HEK293T (cell line): ENCODE results near the gene TOM1L1.

Source experiments
- CTCF ChIA-PET: fragments of 350-600 bp; formaldehyde crosslinking; extraction: SDS; loops from one replicate; lab custom pipeline; 2021; ENCODE audit warnings: antibody characterized with exemption, inconsistent platforms; lab: Yijun Ruan, JAX
- POLR2A ChIA-PET: fragments of 350-600 bp; formaldehyde crosslinking; extraction: SDS; loops from one replicate; lab custom pipeline; 2020; ENCODE audit warnings: antibody characterized with exemption, inconsistent platforms; lab: Yijun Ruan, JAX
- DNase-seq: peaks from one replicate; pipeline ENCODE4 v3.0.0; 2012; ENCODE audit warnings: mixed read lengths; ENCODE audit errors: extremely low spot score
- ARNT ChIP-seq: fragments of 450-650 bp; IDR thresholded peaks from 2 replicates; pipeline ENCODE4 v1.6.1; 2017; ENCODE audit warnings: mild to moderate bottlenecking
- BHLHE40 ChIP-seq: fragments of 450-650 bp; IDR thresholded peaks from 2 replicates; pipeline ENCODE4 v1.6.1; 2016; ENCODE audit warnings: mild to moderate bottlenecking, moderate library complexity, borderline replicate concordance
- CTBP1 ChIP-seq: fragments of 450-650 bp; IDR thresholded peaks from 2 replicates; pipeline ENCODE4 v1.6.1; 2016; ENCODE audit warnings: borderline replicate concordance
- ELF4 ChIP-seq: fragments of 450-650 bp; IDR thresholded peaks from 2 replicates; pipeline ENCODE4 v1.6.1; 2017; ENCODE audit warnings: antibody characterized with exemption
- FOXA1 ChIP-seq: fragments of 450-650 bp; IDR thresholded peaks from 2 replicates; pipeline ENCODE4 v1.6.1; 2016; ENCODE audit warnings: mild to moderate bottlenecking
- FOXK2 ChIP-seq: fragments of 450-650 bp; IDR thresholded peaks from 2 replicates; pipeline ENCODE4 v1.6.1; 2016; ENCODE audit warnings: mild to moderate bottlenecking
- FOXM1 ChIP-seq: fragments of 450-650 bp; IDR thresholded peaks from 2 replicates; pipeline ENCODE4 v1.6.1; 2017; ENCODE audit warnings: mild to moderate bottlenecking, borderline replicate concordance
- HDGF ChIP-seq: fragments of 450-650 bp; IDR thresholded peaks from 2 replicates; pipeline ENCODE4 v1.6.1; 2017; ENCODE audit warnings: antibody characterized with exemption, borderline replicate concordance
- L3MBTL2 ChIP-seq: fragments of 450-650 bp; conservative IDR thresholded peaks from 2 replicates; pipeline ENCODE4 v1.6.1; 2016; ENCODE audit warnings: mild to moderate bottlenecking
- LEF1 ChIP-seq: fragments of 450-650 bp; IDR thresholded peaks from 2 replicates; pipeline ENCODE4 v1.6.1; 2017; ENCODE audit warnings: mild to moderate bottlenecking, borderline replicate concordance
- NFRKB ChIP-seq: fragments of 450-650 bp; IDR thresholded peaks from 2 replicates; pipeline ENCODE4 v1.6.1; 2016; ENCODE audit warnings: mild to moderate bottlenecking, moderate library complexity
- PKNOX1 ChIP-seq: fragments of 450-650 bp; IDR thresholded peaks from 2 replicates; pipeline ENCODE4 v1.6.1; 2016
- SP1 ChIP-seq: fragments of 450-650 bp; IDR thresholded peaks from 2 replicates; pipeline ENCODE4 v1.6.1; 2017
- SUZ12 ChIP-seq: fragments of 450-650 bp; IDR thresholded peaks from 2 replicates; pipeline ENCODE4 v1.6.1; 2016; ENCODE audit warnings: mild to moderate bottlenecking
- TARDBP ChIP-seq: fragments of 450-650 bp; IDR thresholded peaks from 2 replicates; pipeline ENCODE4 v1.6.1; 2016
- ZNF384 ChIP-seq: fragments of 450-650 bp; IDR thresholded peaks from 2 replicates; pipeline ENCODE4 v1.6.1; 2016

TOM1L1 gene

GRCh38 chr17:54971901-54972300 lies 71.2 kb downstream of the TOM1L1 start:
- no peak for TF ChIP-seq SP1
- TF ChIP-seq ARNT: no peak
- no peak for TF ChIP-seq PKNOX1
- no peak for TF ChIP-seq LEF1
- TF ChIP-seq SUZ12: no peak
- no peak for TF ChIP-seq BHLHE40
- TF ChIP-seq FOXK2: no peak
- TF ChIP-seq NFRKB: no peak
- no peak for TF ChIP-seq HDGF
- TF ChIP-seq FOXM1: no peak
- TF ChIP-seq ZNF384: no peak
- no peak for TF ChIP-seq L3MBTL2
- no peak for TF ChIP-seq ELF4
- no peak for TF ChIP-seq FOXA1
- TF ChIP-seq CTBP1: no peak
- no peak for TF ChIP-seq TARDBP
- DNase-seq: no peak
- ChIA-PET CTCF (no interaction called here), POLR2A (no interaction called here)

DNA sequence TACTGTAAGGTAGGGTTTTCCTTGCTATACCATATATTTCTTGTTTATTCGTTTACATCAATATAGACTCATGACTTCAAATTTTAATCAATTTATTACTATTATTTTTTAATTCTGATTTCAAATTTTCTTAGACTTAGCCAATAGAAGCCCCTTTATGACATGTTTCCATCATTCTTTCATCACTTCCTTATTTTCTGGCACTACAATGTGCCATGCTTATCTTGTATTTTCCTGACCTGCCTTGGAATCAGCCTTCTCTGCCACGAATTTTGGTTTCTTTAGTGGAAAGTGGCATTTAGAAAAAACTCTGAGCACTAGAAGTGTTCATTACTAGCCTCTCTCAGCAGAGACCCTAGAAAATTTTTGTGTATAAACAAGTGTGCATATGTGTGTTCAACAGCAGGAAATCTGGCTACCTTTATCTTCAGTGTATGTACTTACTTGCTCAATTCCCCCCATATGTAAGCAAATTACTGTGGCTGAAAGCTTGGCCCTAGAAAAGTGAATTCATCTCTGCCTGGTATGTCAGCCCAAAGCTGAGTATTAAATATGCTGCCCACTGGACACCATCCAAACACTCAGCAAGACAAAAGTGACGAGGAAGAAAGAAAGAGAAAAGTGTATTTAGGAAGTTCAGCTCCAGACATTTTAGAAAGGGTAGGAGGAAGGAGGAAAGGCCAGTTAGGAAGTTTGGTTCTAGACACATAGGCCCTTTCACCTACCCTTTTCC lies 71.9 kb downstream of the TOM1L1 start:
- CTCF ChIA-PET: interaction anchor here (0.6 kb wide), 1 partner anchor 21 kb away, joined by 3 read pairs; no protein-coding TSS in a partner anchor
- TF ChIP-seq HDGF (no peak), SUZ12 (no peak), CTBP1 (no peak), FOXK2 (no peak), BHLHE40 (no peak)
- no peak for DNase-seq
- POLR2A ChIA-PET: no interaction called here

DNA sequence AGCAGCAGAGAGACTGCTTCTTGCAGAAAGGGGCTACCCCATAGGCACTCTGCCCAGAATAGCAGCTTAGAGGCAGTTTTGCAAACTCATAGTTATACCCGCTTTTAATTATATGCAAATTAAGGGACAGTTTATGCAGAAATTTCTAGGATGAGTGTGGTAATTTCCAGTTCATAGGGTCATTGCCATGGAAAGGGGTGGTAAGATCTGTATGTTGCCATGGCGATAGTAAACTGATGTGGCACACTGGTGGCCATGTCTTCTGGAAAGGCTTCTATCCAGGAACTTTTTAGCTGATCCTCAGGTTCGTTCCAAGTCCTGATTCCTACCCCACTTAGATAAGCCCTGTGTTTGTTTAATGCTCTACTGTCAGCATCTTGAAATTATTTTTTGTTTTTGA lies 74.1 kb downstream of the TOM1L1 start:
- DNase-seq: no peak
- POLR2A ChIA-PET: no interaction called here
- CTCF ChIA-PET: interaction anchor here (1.1 to 1.3 kb wide), 2 partner anchors 18 to 31 kb away, joined by 3 read pairs; no protein-coding TSS in a partner anchor
- no peak for TF ChIP-seq FOXA1
- no peak for TF ChIP-seq ARNT
- no peak for TF ChIP-seq SUZ12
- no peak for TF ChIP-seq TARDBP
- TF ChIP-seq FOXM1: no peak
- TF ChIP-seq NFRKB: no peak
- TF ChIP-seq ZNF384: no peak
- TF ChIP-seq PKNOX1: no peak
- TF ChIP-seq FOXK2: no peak
- no peak for TF ChIP-seq L3MBTL2
- no peak for TF ChIP-seq SP1
- no peak for TF ChIP-seq CTBP1
- TF ChIP-seq BHLHE40: no peak
- TF ChIP-seq LEF1: no peak
- no peak for TF ChIP-seq HDGF
- TF ChIP-seq ELF4: no peak

DNA sequence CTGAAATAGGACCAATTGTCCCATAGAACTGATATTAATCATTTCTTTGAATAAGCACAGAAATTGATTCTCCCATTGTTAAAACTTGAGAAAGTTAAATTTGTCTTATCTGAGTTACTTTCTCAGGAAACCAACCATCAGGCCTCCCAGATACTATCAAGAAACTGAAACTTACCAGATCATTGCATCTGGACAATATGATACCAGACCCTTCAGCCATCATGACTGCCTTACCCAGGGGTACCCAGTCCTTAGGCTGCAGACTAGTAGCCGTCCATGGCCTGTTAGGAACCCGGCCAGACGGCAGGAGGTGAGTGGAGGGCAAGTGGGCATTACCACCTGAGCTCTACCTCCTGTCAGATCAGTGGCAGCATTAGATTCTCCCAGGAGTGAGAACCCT lies 75.7 kb downstream of the TOM1L1 start:
- no peak for DNase-seq
- ChIA-PET CTCF (no interaction called here), POLR2A (no interaction called here)
- no peak for TF ChIP-seq HDGF

- TF ChIP-seq PKNOX1: no peak
- TF ChIP-seq SP1: no peak
- TF ChIP-seq SUZ12: no peak
- TF ChIP-seq FOXM1: no peak
- no peak for TF ChIP-seq ZNF384
- no peak for TF ChIP-seq L3MBTL2
- no peak for TF ChIP-seq TARDBP
- no peak for TF ChIP-seq ARNT
- no peak for TF ChIP-seq LEF1
- no peak for TF ChIP-seq FOXA1
- CTCF ChIA-PET: no interaction called here
- DNase-seq: no peak
- POLR2A ChIA-PET: interaction anchor here (0.6 kb wide), 1 partner anchor 8 kb away, joined by 3 read pairs; no protein-coding TSS in a partner anchor
These were observed 77.1 kb downstream of the TOM1L1 start for GRCh38 chr17:54977744-54978143.

DNA sequence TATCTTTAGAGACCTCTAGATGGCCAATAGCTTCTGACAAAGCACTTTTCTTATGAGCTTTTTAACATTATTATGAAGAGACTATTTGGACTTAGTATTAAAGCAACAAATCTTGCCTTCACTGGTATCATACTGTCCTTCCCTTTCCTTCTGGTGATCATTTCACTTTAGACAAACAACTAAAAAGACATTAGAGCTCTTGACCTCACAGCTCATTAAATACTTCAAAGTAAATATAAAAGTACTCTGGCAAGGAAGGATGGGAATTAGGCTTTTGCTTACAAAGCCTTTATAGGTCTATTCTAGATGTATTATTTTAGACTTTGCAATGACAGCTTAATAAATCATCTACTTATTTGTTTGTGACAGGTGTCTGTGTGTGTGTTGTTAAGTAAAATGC lies 79.0 kb downstream of the TOM1L1 start:
- DNase-seq: no peak
- ChIA-PET POLR2A (no interaction called here), CTCF (interaction anchor here (0.8 kb wide), 1 partner anchor 14 kb away, joined by 7 read pairs; no protein-coding TSS in a partner anchor)
- no peak for TF ChIP-seq HDGF
- TF ChIP-seq PKNOX1: peak; percentile 69
- TF ChIP-seq FOXK2: no peak
